GM12872 (cell line): ENCODE data around the gene ZP4.
A peak's percentile ranks its signal among the peaks of the same experiment; 100 is the strongest.

Experiments used
- CTCF ChIP-seq: IDR thresholded peaks from 3 replicates; pipeline ENCODE4 v1.5.1; 2011; ENCODE audit warnings: low read depth, mild to moderate bottlenecking, low read length, moderate library complexity; ENCODE audit not compliant: insufficient read depth

ZP4 gene

GRCh38 chr1:237864338-237865244 lies 26.1 kb downstream of the ZP4 start:
- peak; percentile 90 for TF ChIP-seq CTCF

GRCh38 chr1:237863234-237863633 lies 27.5 kb downstream of the ZP4 start:
- TF ChIP-seq CTCF: no peak

GRCh38 chr1:237861944-237862343 lies 28.8 kb downstream of the ZP4 start:
- no peak for TF ChIP-seq CTCF

GRCh38 chr1:237858992-237859391 lies 31.7 kb downstream of the ZP4 start:
- no peak for TF ChIP-seq CTCF

- TF ChIP-seq CTCF: no peak
Measured at GRCh38 chr1:237857455-237857854, 33.3 kb downstream of the ZP4 start.

- no peak for TF ChIP-seq CTCF
Measured at GRCh38 chr1:237852342-237852741, 38.4 kb downstream of the ZP4 start.

- peak; percentile 66 for TF ChIP-seq CTCF
Measured at GRCh38 chr1:237851210-237851845, 39.4 kb downstream of the ZP4 start.
